GM21723 (cell line): ENCODE data around the gene TNPO3.
"Not testable (repeated sequence)": the region's sequence is repeated elsewhere in the genome, so short reads cannot be mapped to it uniquely, and the experiment has no call there.

Source experiments
- ATAC-seq: cut with Tn5 transposase; IDR thresholded peaks from one replicate; pipeline ENCODE4 v1.9.1; 2021; ENCODE audit warnings: mild to moderate bottlenecking, moderate library complexity; ENCODE audit not compliant: unreplicated experiment

Gene TNPO3

GRCh38 chr7:128924707-128925588 lies 130.0 kb downstream of the TNPO3 start:
- ATAC-seq, result no peak

DNA sequence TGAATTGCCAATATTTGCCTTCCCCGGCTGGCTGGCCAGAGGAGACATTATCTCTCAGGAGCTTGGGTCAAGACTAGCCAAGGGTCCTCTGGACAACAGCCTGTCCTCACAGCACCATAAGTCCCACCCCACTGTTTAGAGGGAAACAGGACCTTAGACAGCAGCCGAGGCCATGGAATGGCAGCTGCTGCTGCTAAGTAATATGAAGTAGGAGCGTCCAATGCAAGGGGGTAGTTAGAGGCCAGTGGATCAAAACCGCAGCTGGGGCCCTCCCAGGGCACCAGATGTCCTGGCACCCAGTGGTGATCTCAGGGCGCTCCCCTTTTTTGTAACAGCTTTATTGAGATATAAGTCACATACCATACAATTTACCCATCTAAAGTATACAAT lies 131.5 kb downstream of the TNPO3 start:
- ATAC-seq, result no peak

DNA sequence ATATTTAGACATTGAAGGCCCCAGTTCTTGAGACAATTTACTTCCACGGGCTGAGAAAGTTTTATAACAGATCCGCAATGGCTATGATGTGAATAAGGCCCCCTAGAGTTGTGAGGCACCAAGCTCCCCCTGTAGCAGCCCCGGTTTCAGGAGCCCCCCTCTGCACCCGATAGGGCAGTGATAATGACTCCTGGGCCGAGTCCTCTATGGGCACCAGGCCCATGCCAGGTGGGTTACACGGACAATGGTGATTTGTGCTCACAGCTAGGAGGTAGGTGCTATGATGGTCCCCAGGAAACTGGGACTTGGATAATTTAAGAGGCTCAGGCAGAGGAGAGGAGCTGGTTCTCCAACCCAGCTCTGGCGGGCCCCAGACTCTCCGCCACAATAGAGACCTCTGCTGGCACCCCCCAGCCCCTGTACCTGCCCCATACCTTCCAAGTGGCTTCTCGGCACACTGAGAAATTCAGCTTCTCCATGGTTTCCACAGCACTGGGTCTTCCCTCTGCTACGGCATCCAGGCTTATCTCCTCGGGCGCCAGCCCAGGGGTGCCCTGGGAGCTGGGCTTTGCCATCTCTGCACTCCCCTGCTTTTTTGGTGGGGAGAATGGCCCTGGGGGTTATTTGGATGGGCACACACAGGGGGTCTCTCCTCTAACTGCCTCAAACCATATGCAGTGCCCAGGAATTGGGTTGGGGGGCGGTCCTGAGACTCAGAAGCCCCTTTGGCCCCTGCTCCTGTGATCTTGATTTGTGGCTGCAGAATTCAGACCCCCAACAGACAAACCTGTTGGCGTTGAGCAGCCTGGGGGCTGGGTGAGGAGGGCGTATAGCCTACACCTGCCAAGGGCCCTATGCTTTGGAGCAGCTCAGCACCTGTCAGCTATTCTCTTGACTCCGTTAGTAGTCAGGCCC lies 132.2 kb downstream of the TNPO3 start:
- ATAC-seq, result no peak

DNA sequence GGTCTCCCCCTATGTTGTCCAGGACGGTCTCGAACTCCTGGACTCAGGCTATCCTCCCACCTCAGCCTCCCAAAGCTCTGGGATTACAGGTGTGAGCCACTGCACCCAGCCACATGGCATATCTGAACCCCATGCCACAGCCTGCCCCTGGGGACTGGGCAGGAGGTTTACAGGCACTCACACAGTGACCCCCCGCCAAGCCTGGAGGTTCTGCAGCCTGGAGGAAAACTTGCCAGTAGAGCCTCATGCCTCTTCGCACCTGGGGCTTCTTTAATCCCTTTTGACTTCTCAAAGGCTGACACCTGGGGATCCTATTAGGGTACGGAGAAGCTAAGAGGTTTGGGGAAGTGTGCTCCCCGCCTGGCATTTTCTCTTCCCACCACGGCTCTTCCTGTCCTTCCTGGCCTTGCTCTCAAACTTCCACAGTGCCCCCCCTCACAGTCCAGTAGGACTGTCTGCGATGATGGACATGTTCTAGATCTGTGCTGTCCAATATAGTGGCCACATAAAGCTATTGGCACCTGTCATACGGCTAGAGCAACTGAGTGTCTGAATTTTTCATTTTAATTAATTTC lies 133.0 kb downstream of the TNPO3 start:
- no peak for ATAC-seq

DNA sequence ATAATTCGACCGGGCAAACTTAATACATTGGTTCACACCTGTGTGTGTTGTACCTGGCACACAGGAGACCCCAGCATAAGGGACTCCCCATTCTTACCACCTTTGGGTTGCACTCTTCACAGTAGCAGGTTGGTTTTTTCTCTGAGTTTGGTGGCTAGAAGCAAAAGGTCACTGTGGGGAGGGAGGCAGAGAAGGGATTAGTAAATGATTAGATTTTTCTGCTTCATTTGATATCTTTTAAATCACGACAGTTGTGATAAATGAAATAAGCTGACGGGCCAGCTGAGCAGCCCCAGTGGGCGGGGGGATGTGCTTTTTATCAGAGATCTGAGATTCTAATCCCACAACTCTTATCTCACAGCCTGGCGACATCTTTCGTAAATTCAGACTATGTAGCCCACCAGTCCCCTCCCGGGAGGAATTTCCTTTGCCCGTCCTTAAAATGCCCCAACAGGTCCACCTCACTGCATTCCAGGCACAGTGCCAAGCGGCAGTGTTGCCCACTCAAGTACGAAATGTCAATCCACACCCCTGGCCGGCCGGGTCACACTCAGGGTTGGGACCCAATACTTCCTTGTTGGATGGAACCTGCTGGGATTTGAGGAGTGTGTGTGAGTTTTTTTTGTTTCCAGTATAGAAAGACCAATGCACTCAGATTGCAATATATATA lies 133.9 kb downstream of the TNPO3 start:
- no peak for ATAC-seq

DNA sequence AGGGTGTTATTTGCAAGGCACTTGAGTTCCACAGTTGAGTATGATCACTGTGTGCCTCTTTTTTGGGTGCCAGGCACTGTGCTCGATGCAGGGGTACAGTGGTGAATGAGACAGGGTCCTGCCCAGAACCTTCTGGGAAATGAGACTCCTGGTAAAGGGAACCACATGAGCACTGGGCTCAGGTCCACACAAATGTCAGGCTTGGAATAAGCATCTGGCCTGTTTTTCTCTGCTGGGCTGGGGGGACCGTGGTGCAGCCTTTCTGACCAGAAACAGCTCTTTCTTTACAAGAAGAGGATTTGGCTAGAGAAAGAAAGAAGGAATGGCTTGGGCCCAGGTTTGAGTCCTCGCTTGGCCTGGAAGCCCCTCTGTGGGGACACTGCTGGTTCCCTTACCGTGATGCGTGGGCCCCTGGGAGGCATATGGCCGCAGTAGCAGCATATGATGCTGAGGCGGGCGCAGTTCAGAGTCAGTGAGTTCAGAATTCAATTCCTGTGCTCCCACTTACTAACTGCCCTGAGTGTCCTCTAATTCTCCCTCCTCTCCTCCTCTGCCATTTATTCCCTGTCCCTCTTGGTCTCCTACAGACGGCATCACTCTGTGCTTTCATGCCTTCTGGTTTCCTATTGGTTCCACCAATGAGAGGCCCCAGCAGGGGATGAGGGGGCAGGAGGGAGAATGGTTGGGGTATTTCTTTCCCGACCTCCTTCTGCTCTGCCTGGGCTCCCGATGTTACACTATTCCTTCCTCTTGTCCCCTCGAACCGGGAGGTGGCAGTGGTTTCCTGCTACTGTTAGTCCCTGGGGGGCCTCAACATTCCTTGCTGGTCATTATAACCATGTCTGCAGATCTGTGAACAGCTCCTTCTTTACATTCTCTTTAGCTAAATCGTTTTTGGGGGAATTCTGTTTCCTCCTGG lies 134.8 kb downstream of the TNPO3 start:
- ATAC-seq, result no peak

DNA sequence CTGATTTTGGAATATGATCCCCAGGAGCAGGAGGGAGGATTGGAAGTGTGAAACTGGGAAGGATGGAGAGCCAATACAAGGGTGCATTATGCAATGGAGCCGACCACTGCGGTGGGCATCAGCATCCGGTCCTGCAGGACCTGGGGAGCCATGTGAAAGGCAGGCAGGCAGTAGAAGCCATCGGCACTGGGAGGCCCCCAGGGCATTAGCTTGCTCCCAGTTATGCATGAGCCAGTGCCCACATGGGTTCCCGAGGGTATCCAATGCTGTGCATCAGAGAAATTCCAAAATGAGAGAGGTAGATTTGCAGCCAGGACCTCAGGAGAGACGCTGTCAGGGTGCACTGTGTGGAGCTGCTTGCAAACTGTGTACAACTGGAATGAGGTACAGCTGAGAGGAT lies 135.7 kb downstream of the TNPO3 start:
- no peak for ATAC-seq

DNA sequence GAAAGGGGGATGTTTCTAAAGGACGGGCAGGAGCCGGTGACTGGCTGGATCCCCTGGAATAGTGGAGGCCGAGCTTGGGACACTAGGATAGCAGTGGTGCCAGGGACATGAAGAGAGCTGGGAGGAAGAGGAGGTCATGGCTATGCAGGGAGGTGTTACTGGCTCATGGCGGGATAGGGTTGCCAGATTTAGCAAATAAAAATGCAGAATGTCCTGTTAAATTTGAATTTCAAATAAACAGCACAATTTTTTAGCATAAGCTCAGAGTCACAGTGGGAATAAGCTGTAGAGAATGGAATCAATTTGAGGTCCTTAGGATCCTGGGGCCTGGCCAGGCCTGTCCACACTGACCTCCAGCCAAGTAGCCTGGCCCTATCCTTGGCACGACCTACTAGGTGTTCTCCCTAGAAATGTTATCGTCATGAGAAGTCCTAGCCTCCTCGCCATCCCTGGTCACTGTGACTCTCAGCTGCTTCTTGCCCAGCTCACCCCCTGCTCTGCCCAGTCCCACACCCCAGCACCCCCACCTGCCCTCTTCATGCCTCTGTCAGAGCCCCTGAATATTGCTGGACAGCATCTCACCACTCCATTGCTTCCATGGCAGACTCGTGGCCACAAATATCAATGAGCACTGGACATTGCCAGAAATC lies 136.8 kb downstream of the TNPO3 start:
- no peak for ATAC-seq

GRCh38 chr7:128917122-128917521 lies 137.8 kb downstream of the TNPO3 start:
- no peak for ATAC-seq

DNA sequence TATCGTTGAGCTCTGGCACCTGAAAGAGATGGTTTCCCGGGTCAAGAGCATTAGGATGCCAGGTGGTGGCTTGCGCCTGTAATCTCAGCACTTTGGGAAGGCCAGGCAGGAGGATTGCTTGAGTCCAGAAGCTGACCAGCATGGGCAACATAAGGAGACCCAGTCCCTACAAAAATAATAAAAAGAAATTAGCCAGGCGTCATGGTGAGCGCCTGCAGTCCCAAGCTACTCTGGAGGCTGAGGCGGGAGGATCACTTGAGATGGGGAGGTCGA lies 138.3 kb downstream of the TNPO3 start:
- ATAC-seq, result no peak

DNA sequence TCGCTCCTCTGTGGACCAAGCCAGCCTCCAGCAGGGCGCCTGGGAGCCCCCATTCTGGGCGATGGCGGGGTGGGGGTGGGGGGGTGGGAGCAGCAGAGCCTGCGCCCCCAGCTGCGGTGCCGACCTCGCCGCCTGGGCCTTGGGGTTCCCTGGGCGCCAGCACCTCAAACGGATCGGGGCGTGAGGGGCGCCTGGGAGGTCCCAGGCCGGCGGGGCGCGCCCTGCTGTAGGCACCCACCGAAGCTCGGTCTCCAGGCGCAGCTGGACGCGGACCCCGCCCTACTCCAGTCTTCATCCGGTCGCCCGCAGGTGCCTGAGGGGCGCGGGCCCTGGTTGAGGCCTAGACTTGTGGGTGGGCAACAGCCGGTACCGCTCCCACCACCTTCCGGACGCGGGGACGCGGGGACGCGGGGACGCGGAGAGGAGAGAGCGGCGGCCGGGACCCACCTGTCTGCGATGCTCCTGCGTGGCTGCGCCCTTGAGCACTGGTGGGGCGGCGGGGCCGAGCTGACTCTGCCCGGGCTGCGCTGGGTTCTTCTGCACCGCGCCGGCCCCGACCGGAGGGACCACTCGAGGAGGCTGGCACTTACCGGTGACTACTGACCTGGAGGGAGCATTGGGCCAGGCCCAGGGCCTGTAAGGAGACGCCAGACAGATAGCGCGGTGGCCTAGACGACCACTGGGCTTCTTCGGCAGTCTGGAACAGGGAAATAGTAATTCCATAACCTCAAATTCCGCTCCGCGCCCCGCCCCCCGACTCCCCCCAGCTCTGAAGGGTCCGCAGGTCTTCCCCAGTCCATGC lies 138.9 kb downstream of the TNPO3 start:
- ATAC-seq, result no peak

GRCh38 chr7:128915271-128915819 lies 139.6 kb downstream of the TNPO3 start:
- no peak for ATAC-seq

DNA sequence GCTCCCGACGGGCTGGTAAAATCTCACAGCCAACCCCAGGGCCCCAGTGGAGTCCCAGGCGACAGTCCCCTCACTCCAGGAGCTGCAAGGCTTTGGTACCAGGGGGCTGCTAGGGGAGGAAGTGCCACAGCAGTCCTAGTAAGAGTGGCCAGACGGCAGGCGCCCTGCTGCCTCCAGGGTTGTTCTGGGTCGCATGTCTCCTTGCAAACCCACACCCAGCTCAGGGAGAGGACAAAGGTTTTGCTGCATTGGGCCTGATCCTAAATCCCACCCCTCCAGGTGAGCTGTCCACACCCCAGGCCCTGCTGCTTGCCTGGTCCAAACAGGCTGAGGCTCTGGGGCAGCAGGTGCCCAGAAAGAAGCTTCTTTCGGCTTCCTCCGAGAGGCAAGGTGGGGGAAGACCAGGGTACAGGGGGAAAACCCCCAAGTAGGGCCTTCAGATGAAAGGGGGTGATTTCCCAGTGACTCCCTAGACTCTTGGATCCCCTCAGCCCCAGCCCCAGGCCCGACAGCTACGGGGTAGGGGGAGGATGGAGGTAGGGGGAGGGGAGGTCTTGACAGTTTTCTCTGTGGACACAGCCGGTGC lies 140.3 kb downstream of the TNPO3 start:
- ATAC-seq, result no peak

GRCh38 chr7:128913870-128914565 lies 140.9 kb downstream of the TNPO3 start:
- ATAC-seq, result no peak

- ATAC-seq, result not testable (repeated sequence)
Measured at GRCh38 chr7:128912709-128913495, 142.0 kb downstream of the TNPO3 start.

DNA sequence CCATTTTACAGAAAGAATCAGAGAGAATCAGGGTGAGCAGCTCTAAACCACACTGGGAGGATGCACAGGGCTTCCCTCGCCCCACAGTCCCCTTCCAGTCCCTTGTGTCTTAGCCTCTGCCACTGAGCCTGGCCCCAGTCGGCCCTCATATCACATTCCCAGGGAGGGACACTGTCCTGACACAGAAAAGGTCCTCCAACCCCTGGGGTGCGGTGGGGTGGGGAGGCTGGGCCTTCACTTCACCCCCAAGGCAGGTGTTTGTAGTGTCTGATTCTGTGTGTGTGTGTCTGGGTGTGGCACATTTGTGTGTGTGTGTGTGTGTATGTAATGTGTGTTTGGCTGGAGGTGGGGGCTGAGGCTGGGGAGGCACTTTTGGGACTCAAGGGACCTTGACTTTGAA lies 142.6 kb downstream of the TNPO3 start:
- ATAC-seq, result no peak
